HepG2 (cell line): ENCODE results near the gene SUPT4H1. TPM values are rescaled to one million over a fixed set of nuclear protein-coding genes. Genes with fewer than 3 reads are reported as not detected.
A peak's percentile ranks its signal among the peaks of the same experiment; 100 is the strongest.

Experiments used
- ATAC-seq: fragments of 200-7000 bp; cut with Tn5 transposase; 3 replicates; pipeline ENCODE4 v1.9.1; 2020; ENCODE audit warnings: mild to moderate bottlenecking, moderate library complexity
- BruUV-seq: library from RNA; stranded (reverse); fragments of 400-500 nt; replicated peaks from 2 replicates; lab custom pipeline; 2021; lab: Mats Ljungman, UMichigan
- CTCF ChIA-PET: fragments of 300-600 bp; formaldehyde crosslinking; extraction: SDS; loops from one replicate; lab custom pipeline; 2021; ENCODE audit warnings: low total read pairs, inconsistent platforms, low intra/inter-chr PET ratio; lab: Yijun Ruan, JAX
- POLR2A ChIA-PET: fragments of 350-600 bp; sonication (Branson Sonifier 250); formaldehyde crosslinking; loops from one replicate; lab custom pipeline; 2020; ENCODE audit warnings: antibody characterized with exemption, inconsistent platforms; lab: Yijun Ruan, JAX
- DNase-seq: peaks from one replicate; pipeline ENCODE4 v3.0.0-alpha.2; 2015; ENCODE audit warnings: low spot score
- FAIRE-seq: peaks from 3 replicates; lab custom pipeline; 2011; peaks lifted over from hg19 to GRCh38; lab: Jason Lieb, UNC
- H2AFZ ChIP-seq: one replicate; pipeline ENCODE4 v1.6.1; 2011; ENCODE audit warnings: low read length, inconsistent platforms
- H3K27ac ChIP-seq: fragments of 300-600 bp; 3 replicates; pipeline ENCODE4 v1.8.0; 2011; ENCODE audit warnings: mixed run types, mild to moderate bottlenecking, mixed read lengths, low read length, inconsistent platforms; ENCODE audit not compliant: insufficient read depth; ENCODE audit errors: extremely low read length
- H3K27me3 ChIP-seq, 2 experiments: fragments of 200-600 bp in 1 of 2; 2 replicates in 1 of 2; 3 replicates in 1 of 2; pipeline versions ENCODE4 v1.6.0 to v1.8.0; 2011; ENCODE audit warnings: low read length in 2 of 2, mild to moderate bottlenecking in 2 of 2, moderate library complexity in 2 of 2, inconsistent platforms in 1 of 2; ENCODE audit not compliant: insufficient read depth in 2 of 2, control insufficient read depth in 1 of 2
- H3K36me3 ChIP-seq, 2 experiments: fragments of 200-600 bp in 1 of 2; replicated peaks in 1 of 2; 2 replicates in 1 of 2; 3 replicates in 1 of 2; pipeline versions ENCODE4 v1.5.1 to v1.8.0; 2011; ENCODE audit warnings: low read length in 2 of 2, inconsistent platforms in 1 of 2; ENCODE audit not compliant: insufficient read depth in 2 of 2, control insufficient read depth in 1 of 2
- H3K4me1 ChIP-seq: 2 replicates; pipeline ENCODE4 v1.5.1; 2012; ENCODE audit warnings: low read length, inconsistent platforms; ENCODE audit not compliant: insufficient read depth
- H3K4me2 ChIP-seq: 2 replicates; pipeline ENCODE4 v1.6.0; 2011; ENCODE audit warnings: low read depth, low read length, inconsistent platforms
- H3K4me3 ChIP-seq, 3 experiments: fragments of 200-600 bp in 1 of 3; sonication (generic), shearing (Covaris generic) in 1 of 3; replicated peaks in 1 of 3; 2 replicates each; pipeline ENCODE4 v1.5.1; 2011 to 2016; ENCODE audit warnings: low read length in 3 of 3, inconsistent platforms in 2 of 3, low read depth in 2 of 3, mild to moderate bottlenecking in 2 of 3, control low read depth in 1 of 3, mixed read lengths in 1 of 3; ENCODE audit not compliant: insufficient read depth in 1 of 3
- H3K79me2 ChIP-seq: one replicate; pipeline ENCODE4 v1.6.1; 2011; ENCODE audit warnings: low read length, inconsistent platforms; ENCODE audit not compliant: insufficient read depth
- H3K9ac ChIP-seq: 2 replicates; pipeline ENCODE4 v1.6.0; 2011; ENCODE audit warnings: mild to moderate bottlenecking, low read depth, low read length, inconsistent platforms; ENCODE audit not compliant: insufficient read depth
- H3K9me3 ChIP-seq: 2 replicates; pipeline ENCODE4 v1.5.1; 2012; ENCODE audit warnings: mild to moderate bottlenecking, low read length
- H4K20me1 ChIP-seq: 2 replicates; pipeline ENCODE4 v1.6.0; 2011; ENCODE audit warnings: inconsistent platforms, mild to moderate bottlenecking, low read length, moderate library complexity; ENCODE audit not compliant: insufficient read depth
- ATF7 ChIP-seq, 2 experiments: fragments of 450-650 bp in 1 of 2; sonication (generic) in 1 of 2; formaldehyde crosslinking in 1 of 2; IDR thresholded peaks; 2 replicates each; pipeline versions ENCODE4 v1.4.0 to v1.6.1; 2016 to 2020; ENCODE audit warnings: antibody characterized with exemption in 1 of 2, mild to moderate bottlenecking in 1 of 2, missing genetic modification reagents in 1 of 2
- BCL6 ChIP-seq: IDR thresholded peaks from 2 replicates; pipeline ENCODE4 v1.6.1; 2016; ENCODE audit warnings: missing genetic modification reagents, missing compliant biosample characterization
- E2F2 ChIP-seq: sonication (generic); formaldehyde crosslinking; IDR thresholded peaks from 2 replicates; pipeline ENCODE4 v1.4.0; 2020; ENCODE audit warnings: missing genetic modification reagents, borderline replicate concordance
- FOXJ3 ChIP-seq: sonication (generic); formaldehyde crosslinking; IDR thresholded peaks from 2 replicates; pipeline ENCODE4 v1.4.0; 2020; ENCODE audit warnings: missing genetic modification reagents, mild to moderate bottlenecking, borderline replicate concordance
- JUN ChIP-seq: sonication (generic); formaldehyde crosslinking; IDR thresholded peaks from 2 replicates; pipeline ENCODE4 v1.4.0; 2020; ENCODE audit warnings: mild to moderate bottlenecking, missing genetic modification reagents
- NFE2L2 ChIP-seq: fragments of 150-350 bp; IDR thresholded peaks from 2 replicates; pipeline ENCODE4 v1.6.1; 2014; ENCODE audit warnings: low read length
- PBX2 ChIP-seq: IDR thresholded peaks from 2 replicates; pipeline ENCODE4 v1.6.1; 2016; ENCODE audit warnings: control low read depth
- PHF21A ChIP-seq: sonication (generic); formaldehyde crosslinking; IDR thresholded peaks from 2 replicates; pipeline ENCODE4 v1.5.0; 2020; ENCODE audit warnings: mild to moderate bottlenecking, missing genetic modification reagents
- PRDM15 ChIP-seq: sonication (generic); formaldehyde crosslinking; IDR thresholded peaks from 2 replicates; pipeline ENCODE4 v1.4.0; 2020; ENCODE audit warnings: missing genetic modification reagents
- SOX5 ChIP-seq: IDR thresholded peaks from 2 replicates; pipeline ENCODE4 v1.6.1; 2016; ENCODE audit warnings: borderline replicate concordance
- ZC3H13 ChIP-seq: sonication (generic); formaldehyde crosslinking; IDR thresholded peaks from 2 replicates; pipeline ENCODE4 v1.8.1; 2023; ENCODE audit warnings: mild to moderate bottlenecking, missing genetic modification reagents, moderate library complexity
- ZNF841 ChIP-seq: sonication (generic); formaldehyde crosslinking; IDR thresholded peaks from 2 replicates; pipeline ENCODE4 v1.8.1; 2023; ENCODE audit warnings: missing genetic modification reagents, borderline replicate concordance
- ZXDC ChIP-seq: sonication (generic); formaldehyde crosslinking; IDR thresholded peaks from 2 replicates; pipeline ENCODE4 v1.5.0; 2020; ENCODE audit warnings: mild to moderate bottlenecking, missing genetic modification reagents
- WGBS: methylation state at CpG from one replicate; pipeline ENCODE4 v1.1.6; 2017; ENCODE audit warnings: low lambda C conversion rate; 5-methylcytosine and 5-hydroxymethylcytosine counted together
- in situ Hi-C: cut with HindIII; loops from 2 replicates; pipeline ENCODE4 v1.10.0; 2017; ENCODE audit warnings: low pct_unique_long_range_greater_than_20kb; ENCODE audit not compliant: extremely low pct_ligation_motif_present
- intact Hi-C: fragments of 100-400 bp; cut with micrococcal nuclease; formaldehyde crosslinking; loops from one replicate; pipeline ENCODE4 v1.10.0; 2022; ENCODE audit not compliant: unreplicated experiment
- polyA plus RNA-seq, 8 experiments: library from polyadenylated mRNA; depleted of rRNA in 3 of 8; stranded (reverse) in 7 of 8; unstranded in 1 of 8; fragments of >200 nt; fragmentation: Illumina TruSeq in 4 of 8; extraction: Trizol in 4 of 8; gene quantifications; 2 replicates each; pipeline versions ENCODE4 v1.2.1 to v1.2.3, GENCODE V29; 2011 to 2016; ENCODE audit warnings: low read depth in 4 of 8, missing spikeins in 1 of 8, mixed read lengths in 1 of 8; ENCODE audit not compliant: insufficient read depth in 1 of 8
- total RNA-seq, 5 experiments: library from RNA; depleted of rRNA; stranded (reverse); fragments of >200 nt; fragmentation: Illumina TruSeq; extraction: Trizol; gene quantifications; 2 replicates each; pipeline ENCODE4 v1.2.3, GENCODE V29; 2016; ENCODE audit warnings: low read depth in 1 of 5

SUPT4H1 gene
- total and polyA plus RNA-seq, 2 of the 13 experiments (the other 11 are each of a cell fraction or from before 2014, with no cell fraction given), result 155 to 244 TPM

- in situ Hi-C loops (no loop called here), intact Hi-C loops (no loop called here)
- ATAC-seq (peak; percentile 67), DNase-seq (peak; percentile 94), FAIRE-seq (no peak)
- Histone ChIP-seq H3K27me3 (no peaks in the 10 kb centered on the region), H3K4me1 (peaks cover 100% of the 10 kb centered on the region), H3K79me2 (peaks cover 98% of the 10 kb centered on the region), H3K4me3 (peak overlapping the region in 1 of 3 experiments; percentile 10; a peak in 1 of 6 replicates), H4K20me1 (no peaks in the 10 kb centered on the region), H2AFZ (no peak overlapping the region), H3K4me2 (peak overlapping the region; percentile 32), H3K36me3 (peaks cover 9 to 28% of the 10 kb centered on the region in 2 experiments), H3K9me3 (no peaks in the 10 kb centered on the region), H3K27ac (peak overlapping the region; percentile 93), H3K9ac (peak overlapping the region; percentile 72)
- ChIA-PET POLR2A (interaction anchor here (0.5 to 9.7 kb wide), 14 partner anchors 6 to 62 kb away, joined by 3 to 458 read pairs (median 10); partner anchors contain the start of genes RNF43 and SUPT4H1), CTCF (no interaction called here)
- 48% methylated on average over 4 of the region's 4 CpGs for WGBS
- no TSS peak for BruUV-seq
- peak; percentile 44; the same call in 1 of the 2 replicates for TF ChIP-seq FOXJ3 (CRISPR knock-in tag)
- no peak for TF ChIP-seq NFE2L2
- no peak for TF ChIP-seq ZNF841 (CRISPR knock-in tag)
- peak; percentile 93 for TF ChIP-seq BCL6 (CRISPR knock-in tag)
- TF ChIP-seq SOX5 (CRISPR knock-in tag), result peak; percentile 79; the same call in 1 of the 2 replicates
- TF ChIP-seq PBX2 (CRISPR knock-in tag), result no peak
- no peak for TF ChIP-seq ZXDC
- no peak for TF ChIP-seq JUN (CRISPR knock-in tag)
- TF ChIP-seq ATF7 (IDR thresholded peaks at IDR 0.05), result no peak
- TF ChIP-seq ATF7 (CRISPR knock-in tag; IDR thresholded peaks at IDR 0.05), result no peak
- no peak for TF ChIP-seq ZC3H13 (CRISPR knock-in tag)
- 0 out of 2 replicates have a peak, but pooled peaks have one; percentile 23 for TF ChIP-seq PRDM15 (CRISPR knock-in tag)
- TF ChIP-seq PHF21A, result 0 out of 2 replicates have a peak, but pooled peaks have one; percentile 29
- no peak for TF ChIP-seq E2F2 (CRISPR knock-in tag)
Measured at GRCh38 chr17:58383892-58384462, 32.0 kb upstream of the SUPT4H1 start.
